T-helper 2 cell (primary cell): ENCODE measurements around the gene CELA1.
"Not testable (repeated sequence)": the region's sequence is repeated elsewhere in the genome, so short reads cannot be mapped to it uniquely, and the experiment has no call there.

Experiments used
- DNase-seq, 5 experiments: peaks; one replicate each; pipeline versions ENCODE4 v3.0.0 to v3.0.0-alpha.2; 2012 to 2022

The CELA1 gene

GRCh38 chr12:51307655-51308593, 38.6 kb downstream of the CELA1 start:
- DNase-seq, result no peak

GRCh38 chr12:51306507-51306906, 40.0 kb downstream of the CELA1 start:
- no peak for DNase-seq

GRCh38 chr12:51300768-51301167, 45.7 kb downstream of the CELA1 start:
- DNase-seq, result not testable (repeated sequence)

GRCh38 chr12:51295651-51296050, 50.8 kb downstream of the CELA1 start:
- DNase-seq, result no peak

- not testable (repeated sequence) for DNase-seq
Observed at GRCh38 chr12:51294097-51294496, 52.4 kb downstream of the CELA1 start.

- no peak for DNase-seq
Observed at GRCh38 chr12:51293696-51294095, 52.8 kb downstream of the CELA1 start.

GRCh38 chr12:51291603-51292513, 54.6 kb downstream of the CELA1 start:
- not testable (repeated sequence) for DNase-seq

GRCh38 chr12:51285843-51286242, 60.6 kb downstream of the CELA1 start:
- DNase-seq, result no peak

- no peak for DNase-seq
Observed at GRCh38 chr12:51281202-51281924, 65.1 kb downstream of the CELA1 start.
